Lower lobe of right lung (tissue), 2 donors: ENCODE results near the gene APOH. TPM values are rescaled to one million over a fixed set of nuclear protein-coding genes. Genes with fewer than 3 reads are reported as not detected.
"Not testable (repeated sequence)": the region's sequence is repeated elsewhere in the genome, so short reads cannot be mapped to it uniquely, and the experiment has no call there.

Experiments used
- ATAC-seq, 2 donors: fragments of 200-7000 bp; cut with Tn5 transposase; one replicate each; pipeline ENCODE4 v1.9.1; 2020 to 2022; ENCODE audit warnings: mild to moderate bottlenecking in 2 of 2, moderate library complexity in 2 of 2
- DNase-seq: peaks from one replicate; pipeline ENCODE4 v3.0.0-alpha.2; 2020
- H3K27ac ChIP-seq: fragments of 200-600 bp; one replicate; pipeline ENCODE4 v1.8.0; 2022
- H3K27me3 ChIP-seq: fragments of 200-600 bp; one replicate; pipeline ENCODE4 v1.8.0; 2022; ENCODE audit warnings: low read depth
- H3K36me3 ChIP-seq: fragments of 200-600 bp; one replicate; pipeline ENCODE4 v1.8.0; 2022; ENCODE audit warnings: mild to moderate bottlenecking
- H3K4me1 ChIP-seq: fragments of 200-600 bp; one replicate; pipeline ENCODE4 v1.8.0; 2022
- H3K4me3 ChIP-seq: fragments of 200-600 bp; one replicate; pipeline ENCODE4 v1.8.0; 2022; ENCODE audit warnings: mild to moderate bottlenecking
- H3K9me3 ChIP-seq: fragments of 200-600 bp; one replicate; pipeline ENCODE4 v1.8.0; 2022
- CTCF ChIP-seq: fragments of 200-600 bp; IDR thresholded peaks from one replicate; pipeline ENCODE4 v1.8.0; 2022; ENCODE audit warnings: antibody characterized with exemption, mild to moderate bottlenecking
- intact Hi-C: fragments of 100-400 bp; cut with DNase I; formaldehyde crosslinking; loops from one replicate; pipeline ENCODE4 v1.11.0; 2022
- total RNA-seq: library from RNA; stranded (reverse); fragmentation: NEBNext Ultra II Directional; extraction: Animal tissue kit (Norgen Biotek cat#: 25700); gene quantifications from one replicate; pipeline ENCODE4 v1.2.1, GENCODE V29; 2021
- donor health status: DM: no; HTN: yes; CAD: no; lungs with severe emphysema.

Gene APOH
- total RNA-seq, 1 donor from 2014 or later: 17.1 TPM

- no peaks in the 10 kb centered on the region for H3K9me3 ChIP-seq
- no peaks in the 10 kb centered on the region for H3K4me1 ChIP-seq
- intact Hi-C loops: no loop called here
- no peak for TF ChIP-seq CTCF
- no peaks in the 10 kb centered on the region for H3K27me3 ChIP-seq
- H3K4me3 ChIP-seq: no peak overlapping the region
- H3K27ac ChIP-seq: no peak overlapping the region
- H3K36me3 ChIP-seq: no peaks in the 10 kb centered on the region
- DNase-seq (no peak), ATAC-seq (no peak)
Measured at GRCh38 chr17:66262767-66263166, 33.6 kb upstream of the APOH start.

GRCh38 chr17:66260688-66261087 is 31.5 kb upstream of the APOH start:
- intact Hi-C loops: no loop called here
- no peak for ATAC-seq

GRCh38 chr17:66260275-66260674 is 31.1 kb upstream of the APOH start:
- Histone ChIP-seq H3K27me3 (no peaks in the 10 kb centered on the region), H3K9me3 (no peaks in the 10 kb centered on the region), H3K4me3 (no peak overlapping the region), H3K27ac (no peak overlapping the region), H3K4me1 (peaks cover 5% of the 10 kb centered on the region), H3K36me3 (no peaks in the 10 kb centered on the region)
- TF ChIP-seq CTCF: no peak
- ATAC-seq (no peak), DNase-seq (no peak)
- intact Hi-C loops: no loop called here

More at GRCh38 chr17:66260688-66261087, 31.5 kb upstream of the APOH start:
- no peak for TF ChIP-seq CTCF
- no peak for DNase-seq
- Histone ChIP-seq H3K4me1 (peaks cover 1% of the 10 kb centered on the region), H3K27ac (no peak overlapping the region), H3K4me3 (no peak overlapping the region), H3K27me3 (no peaks in the 10 kb centered on the region), H3K36me3 (no peaks in the 10 kb centered on the region), H3K9me3 (no peaks in the 10 kb centered on the region)

- DNase-seq (no peak), ATAC-seq (no peak)
- TF ChIP-seq CTCF: no peak
- Histone ChIP-seq H3K9me3 (no peaks in the 10 kb centered on the region), H3K27ac (no peak overlapping the region), H3K4me1 (peaks cover 7% of the 10 kb centered on the region), H3K27me3 (no peaks in the 10 kb centered on the region), H3K36me3 (no peaks in the 10 kb centered on the region), H3K4me3 (no peak overlapping the region)
- intact Hi-C loops: no loop called here
Measured at GRCh38 chr17:66255527-66255971, 26.3 kb upstream of the APOH start.

- DNase-seq: no peak
- peak; percentile 63 to 76 for ATAC-seq
- intact Hi-C loops: no loop called here
- no peaks in the 10 kb centered on the region for H3K36me3 ChIP-seq
- no peak overlapping the region for H3K27ac ChIP-seq
- peaks cover 7% of the 10 kb centered on the region for H3K4me1 ChIP-seq
- no peak overlapping the region for H3K4me3 ChIP-seq
- peak; percentile 70 for TF ChIP-seq CTCF
- H3K9me3 ChIP-seq: no peaks in the 10 kb centered on the region
- H3K27me3 ChIP-seq: no peaks in the 10 kb centered on the region
Measured at GRCh38 chr17:66255112-66255511, 25.9 kb upstream of the APOH start.

GRCh38 chr17:66253458-66253857 is 24.2 kb upstream of the APOH start:
- H3K4me1 ChIP-seq, ATAC-seq, H3K36me3 ChIP-seq, H3K9me3 ChIP-seq, H3K4me3 ChIP-seq, intact Hi-C loops, H3K27ac ChIP-seq, H3K27me3 ChIP-seq, DNase-seq: not testable (repeated sequence)
